CD4-positive, alpha-beta T cell treated with Interleukin-6 for 4 hours (primary cell): ENCODE measurements around the gene CASQ2.

Experiments used
- DNase-seq: peaks from one replicate; pipeline ENCODE4 v3.0.0-alpha.2; 2020; ENCODE audit warnings: mixed read lengths

Gene CASQ2

GRCh38 chr1:115690972-115691371, 77.5 kb downstream of the CASQ2 start:
- DNase-seq: no peak

GRCh38 chr1:115687744-115688143, 80.8 kb downstream of the CASQ2 start:
- DNase-seq: no peak

GRCh38 chr1:115685029-115685705, 83.3 kb downstream of the CASQ2 start:
- DNase-seq: no peak

GRCh38 chr1:115682792-115683191, 85.7 kb downstream of the CASQ2 start:
- DNase-seq: no peak

GRCh38 chr1:115680730-115681111, 87.8 kb downstream of the CASQ2 start:
- DNase-seq: no peak

- DNase-seq: no peak
Observed at GRCh38 chr1:115679141-115679611, 89.3 kb downstream of the CASQ2 start.

- DNase-seq: no peak
Observed at GRCh38 chr1:115678141-115678540, 90.4 kb downstream of the CASQ2 start.

GRCh38 chr1:115677565-115677964, 90.9 kb downstream of the CASQ2 start:
- DNase-seq: no peak

- DNase-seq: no peak
Observed at GRCh38 chr1:115677182-115677555, 91.3 kb downstream of the CASQ2 start.

GRCh38 chr1:115676498-115677181, 91.9 kb downstream of the CASQ2 start:
- no peak for DNase-seq

GRCh38 chr1:115672224-115673009, 96.1 kb downstream of the CASQ2 start:
- no peak for DNase-seq

- no peak for DNase-seq
Observed at GRCh38 chr1:115671176-115671934, 97.2 kb downstream of the CASQ2 start.

- no peak for DNase-seq
Observed at GRCh38 chr1:115670476-115671175, 97.9 kb downstream of the CASQ2 start.

- no peak for DNase-seq
Observed at GRCh38 chr1:115669886-115670285, 98.6 kb downstream of the CASQ2 start.

- DNase-seq: no peak
Observed at GRCh38 chr1:115669002-115669673, 99.4 kb downstream of the CASQ2 start.

GRCh38 chr1:115668579-115668978, 99.9 kb downstream of the CASQ2 start:
- no peak for DNase-seq

- no peak for DNase-seq
Observed at GRCh38 chr1:115666702-115667101, 101.8 kb downstream of the CASQ2 start.

- no peak for DNase-seq
Observed at GRCh38 chr1:115666206-115666605, 102.3 kb downstream of the CASQ2 start.

GRCh38 chr1:115665319-115666096, 103.0 kb downstream of the CASQ2 start:
- no peak for DNase-seq

GRCh38 chr1:115661157-115661556, 107.4 kb downstream of the CASQ2 start:
- no peak for DNase-seq

GRCh38 chr1:115660151-115660550, 108.4 kb downstream of the CASQ2 start:
- no peak for DNase-seq
